HL-60/S4 treated with phorbol 12-myristate 13-acetate at 8.2 ng/mL for 4 days and 3 days (cell line): ENCODE results near the gene RNU1-3.
"Not testable (repeated sequence)": the region's sequence is repeated elsewhere in the genome, so short reads cannot be mapped to it uniquely, and the experiment has no call there.

Experiments
- in situ Hi-C: fragments of 300-500 bp; cut with MboI; formaldehyde crosslinking; loops from 2 replicates; pipeline ENCODE4 v1.15.0; 2022; ENCODE audit warnings: low sequenced_read_pairs

Gene RNU1-3

DNA sequence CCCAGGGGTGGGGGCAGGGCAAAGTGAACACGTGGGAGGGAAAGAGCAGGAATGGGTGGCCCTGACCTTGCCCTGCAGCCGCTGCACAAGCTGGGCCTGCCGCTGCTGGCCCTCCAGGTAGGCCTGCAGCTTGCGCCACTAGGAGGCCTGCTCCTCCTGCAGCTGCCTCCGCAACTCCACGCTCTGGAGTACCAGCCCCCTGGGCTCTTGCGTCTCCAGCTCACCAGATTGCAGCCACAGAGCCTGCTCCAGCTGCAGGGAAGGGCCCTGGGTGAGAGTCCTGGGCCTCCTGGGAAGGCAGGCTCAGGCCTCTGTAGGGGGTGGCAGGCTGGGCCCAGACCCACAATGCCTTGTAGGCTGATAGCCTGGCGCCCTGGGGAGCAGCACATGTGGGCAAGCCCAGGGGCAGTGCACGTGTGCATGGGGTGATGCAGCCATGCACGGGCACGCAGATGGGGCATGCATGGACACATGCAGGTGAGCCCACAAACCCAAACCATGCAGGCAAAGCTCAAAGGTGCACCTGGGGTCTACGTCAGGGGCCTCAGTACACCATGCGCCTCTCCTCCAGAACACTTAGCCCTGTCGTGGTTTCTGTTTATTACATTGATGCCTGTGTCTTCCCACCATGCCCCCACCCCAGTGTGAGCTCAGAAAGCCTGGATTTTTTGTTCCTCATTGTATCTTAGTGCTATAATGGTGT lies 9.6 kb downstream of the RNU1-3 start:
- in situ Hi-C loops: not testable (repeated sequence)

DNA sequence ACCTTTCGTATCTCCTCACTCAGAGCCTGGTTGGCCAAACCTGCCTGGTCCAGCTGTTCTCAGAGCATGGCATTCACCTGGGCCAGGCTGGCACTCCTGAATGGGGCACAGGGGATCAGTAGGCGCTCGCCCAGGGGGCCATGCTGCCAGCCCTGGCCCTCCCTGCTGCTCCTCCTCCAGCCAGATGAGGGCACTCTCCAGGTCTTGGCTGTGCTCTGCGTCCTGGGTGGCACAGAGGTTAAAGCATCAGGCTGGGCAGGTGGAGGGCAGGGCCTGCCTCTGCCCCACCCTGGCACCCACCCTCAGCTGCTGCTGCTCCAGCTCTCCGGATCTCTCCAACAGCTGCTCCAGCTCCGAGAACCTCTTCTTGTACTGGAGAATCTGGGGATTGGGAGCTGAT lies 10.2 kb downstream of the RNU1-3 start:
- in situ Hi-C loops: not testable (repeated sequence)

DNA sequence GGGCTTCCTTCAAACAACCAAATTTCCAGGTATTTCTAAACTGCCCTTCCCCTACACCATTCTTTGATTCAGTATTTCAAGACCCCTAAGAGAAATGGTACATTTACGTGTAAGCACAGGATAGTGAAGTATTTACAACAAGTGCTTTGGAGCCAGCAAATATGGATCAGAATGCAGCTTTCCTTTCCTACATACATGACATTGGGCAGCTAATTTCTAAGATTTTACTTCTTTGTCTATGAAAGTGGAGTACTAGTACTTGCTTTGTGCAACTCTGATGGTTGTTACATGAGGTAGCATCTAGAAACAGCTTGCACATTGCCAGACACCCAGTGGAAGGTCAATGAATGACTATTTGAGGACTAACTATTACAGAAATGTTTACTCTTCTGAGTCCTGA lies 15.2 kb downstream of the RNU1-3 start:
- in situ Hi-C loops: not testable (repeated sequence)

DNA sequence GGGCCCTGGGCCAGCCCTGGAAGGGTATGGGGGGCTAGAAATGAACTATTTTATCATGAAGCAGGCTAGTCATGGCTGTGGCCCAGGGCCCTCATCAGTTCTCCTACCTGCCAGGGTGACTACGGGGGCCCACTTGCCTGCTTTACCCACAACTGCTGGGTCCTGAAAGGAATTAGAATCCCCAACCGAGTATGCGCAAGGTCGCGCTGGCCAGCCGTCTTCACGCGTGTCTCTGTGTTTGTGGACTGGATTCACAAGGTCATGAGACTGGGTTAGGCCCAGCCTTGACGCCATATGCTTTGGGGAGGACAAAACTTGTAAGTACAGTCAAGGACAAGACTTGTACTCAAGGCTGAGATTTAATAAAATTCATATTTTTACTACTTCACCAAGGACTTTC lies 16.8 kb downstream of the RNU1-3 start:
- in situ Hi-C loops: not testable (repeated sequence)

DNA sequence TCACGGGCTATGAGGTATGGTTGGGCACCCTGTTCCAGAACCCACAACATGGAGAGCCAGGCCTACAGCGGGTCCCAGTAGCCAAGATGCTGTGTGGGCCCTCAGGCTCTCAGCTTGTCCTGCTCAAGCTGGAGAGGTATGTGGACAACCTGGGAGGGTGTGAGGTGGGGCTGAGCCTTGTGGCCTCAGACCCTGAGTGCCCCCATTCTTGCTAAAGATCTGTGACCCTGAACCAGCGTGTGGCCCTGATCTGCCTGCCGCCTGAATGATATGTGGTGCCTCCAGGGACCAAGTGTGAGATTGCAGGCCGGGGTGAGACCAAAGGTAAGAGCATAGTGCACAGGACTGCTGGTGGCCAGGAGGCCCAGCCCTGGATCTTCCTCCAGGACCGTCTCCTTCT lies 17.4 kb downstream of the RNU1-3 start:
- in situ Hi-C loops: not testable (repeated sequence)

DNA sequence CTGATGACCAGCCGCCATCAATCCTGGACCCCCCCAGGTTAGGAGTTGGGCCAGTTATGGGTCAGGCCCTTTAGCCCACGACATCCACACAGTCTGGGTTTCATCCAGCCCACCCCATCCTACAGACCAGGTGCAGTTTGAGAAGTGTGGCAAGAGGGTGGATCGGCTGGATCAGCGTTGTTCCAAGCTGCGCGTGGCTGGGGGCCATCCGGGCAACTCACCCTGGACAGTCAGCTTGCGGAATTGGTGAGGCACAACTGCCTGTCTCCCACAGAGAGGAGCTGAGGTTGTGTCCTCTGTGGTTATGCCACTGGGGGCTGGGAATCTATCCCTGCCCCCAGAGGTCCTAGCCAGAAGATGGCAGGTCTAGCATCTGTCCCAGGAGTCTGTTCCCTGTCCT lies 18.0 kb downstream of the RNU1-3 start:
- in situ Hi-C loops: not testable (repeated sequence)

DNA sequence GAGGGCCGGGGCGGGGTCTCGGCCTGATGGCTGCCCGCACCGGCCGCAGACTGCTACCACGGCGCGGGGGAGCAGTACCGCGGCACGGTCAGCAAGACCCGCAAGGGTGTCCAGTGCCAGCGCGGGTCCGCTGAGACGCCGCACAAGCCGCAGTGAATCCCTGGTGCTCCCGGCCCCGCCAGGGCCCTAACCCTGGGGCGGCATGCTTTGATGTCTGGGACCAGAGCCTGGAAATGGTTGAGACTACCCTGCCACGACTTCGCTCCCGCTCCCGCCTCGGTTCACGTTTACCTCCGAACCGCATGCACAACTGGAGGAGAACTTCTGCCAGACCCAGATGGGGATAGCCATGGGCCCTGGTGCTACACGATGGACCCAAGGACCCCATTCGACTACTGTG lies 18.5 kb downstream of the RNU1-3 start:
- in situ Hi-C loops: not testable (repeated sequence)

DNA sequence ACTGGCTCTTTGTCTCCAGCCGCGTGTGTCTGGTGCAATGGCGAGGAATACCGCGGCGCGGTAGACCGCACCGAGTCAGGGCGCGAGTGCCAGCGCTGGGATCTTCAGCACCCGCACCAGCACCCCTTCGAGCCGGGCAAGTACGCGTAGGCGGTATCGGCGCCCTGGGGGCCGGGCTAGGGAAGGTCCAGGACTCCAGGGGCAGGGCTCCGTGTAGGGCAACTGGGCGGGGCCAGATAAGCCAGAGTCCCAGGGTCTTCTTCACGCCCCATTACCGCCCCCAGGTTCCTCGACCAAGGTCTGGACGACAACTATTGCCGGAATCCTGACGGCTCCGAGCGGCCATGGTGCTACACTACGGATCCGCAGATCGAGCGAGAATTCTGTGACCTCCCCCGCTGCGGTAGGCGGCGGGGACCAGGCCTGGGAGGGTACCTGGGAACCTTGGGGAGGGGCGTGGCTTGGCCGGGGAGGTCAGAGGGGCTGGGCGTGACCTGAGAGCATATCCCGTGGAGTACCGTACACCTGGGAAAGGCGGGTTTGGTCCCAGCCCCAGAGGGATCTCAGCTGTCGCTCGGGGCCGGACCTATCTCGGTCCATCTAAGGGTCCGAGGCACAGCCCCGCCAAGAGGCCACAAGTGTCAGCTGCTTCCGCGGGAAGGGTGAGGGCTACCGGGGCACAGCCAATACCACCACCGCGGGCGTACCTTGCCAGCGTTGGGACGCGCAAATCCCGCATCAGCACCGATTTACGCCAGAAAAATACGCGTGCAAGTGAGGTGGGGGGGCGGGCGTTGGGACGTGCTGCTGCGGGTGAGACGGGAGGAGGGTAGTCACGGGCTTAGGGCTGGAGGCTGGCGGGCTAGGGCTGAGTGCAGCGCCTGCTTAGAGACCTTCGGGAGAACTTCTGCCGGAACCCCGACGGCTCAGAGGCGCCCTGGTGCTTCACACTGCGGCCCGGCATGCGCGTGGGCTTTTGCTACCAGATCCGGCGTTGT lies 19.3 kb downstream of the RNU1-3 start:
- in situ Hi-C loops: not testable (repeated sequence)

DNA sequence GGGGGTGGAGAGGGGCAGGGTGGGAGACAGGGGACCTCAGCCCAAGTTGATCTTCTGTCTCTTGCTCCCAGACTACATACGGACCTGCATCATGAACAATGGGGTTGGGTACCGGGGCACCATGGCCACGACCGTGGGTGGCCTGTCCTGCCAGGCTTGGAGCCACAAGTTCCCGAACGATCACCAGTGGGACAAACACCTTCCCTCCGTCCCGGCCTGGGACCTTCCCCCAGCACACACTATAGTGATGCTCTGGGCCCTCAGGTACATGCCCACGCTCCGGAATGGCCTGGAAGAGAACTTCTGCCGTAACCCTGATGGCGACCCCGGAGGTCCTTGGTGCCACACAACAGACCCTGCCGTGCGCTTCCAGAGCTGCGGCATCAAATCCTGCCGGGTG lies 20.0 kb downstream of the RNU1-3 start:
- in situ Hi-C loops: not testable (repeated sequence)

DNA sequence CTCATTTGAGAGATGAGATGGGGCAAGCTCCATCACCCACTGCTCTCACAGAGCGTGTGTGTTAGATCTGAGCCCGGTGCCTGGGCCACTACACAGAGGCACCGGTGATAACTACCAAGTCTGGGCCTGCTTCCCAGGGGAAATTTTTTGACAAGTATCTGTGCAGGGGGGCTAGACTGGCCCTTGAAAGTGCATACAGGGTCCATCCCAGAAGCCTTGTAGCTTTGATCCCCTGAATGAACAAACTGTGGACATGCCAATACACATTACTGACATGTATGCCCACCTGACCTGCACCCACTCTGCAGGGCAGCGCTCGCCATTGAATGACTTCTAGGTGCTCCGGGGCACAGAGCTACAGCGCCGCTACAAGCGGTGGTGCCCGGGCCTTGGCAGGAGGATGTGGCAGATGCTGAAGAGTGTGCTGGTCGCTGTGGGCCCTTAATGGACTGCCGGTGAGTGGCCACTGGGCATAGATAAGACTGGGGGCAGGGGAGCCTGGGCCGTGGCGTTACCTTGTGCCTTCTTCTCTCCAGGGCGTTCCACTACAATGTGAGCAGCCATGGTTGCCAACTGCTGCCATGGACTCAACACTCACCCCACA lies 20.6 kb downstream of the RNU1-3 start:
- in situ Hi-C loops: not testable (repeated sequence)

DNA sequence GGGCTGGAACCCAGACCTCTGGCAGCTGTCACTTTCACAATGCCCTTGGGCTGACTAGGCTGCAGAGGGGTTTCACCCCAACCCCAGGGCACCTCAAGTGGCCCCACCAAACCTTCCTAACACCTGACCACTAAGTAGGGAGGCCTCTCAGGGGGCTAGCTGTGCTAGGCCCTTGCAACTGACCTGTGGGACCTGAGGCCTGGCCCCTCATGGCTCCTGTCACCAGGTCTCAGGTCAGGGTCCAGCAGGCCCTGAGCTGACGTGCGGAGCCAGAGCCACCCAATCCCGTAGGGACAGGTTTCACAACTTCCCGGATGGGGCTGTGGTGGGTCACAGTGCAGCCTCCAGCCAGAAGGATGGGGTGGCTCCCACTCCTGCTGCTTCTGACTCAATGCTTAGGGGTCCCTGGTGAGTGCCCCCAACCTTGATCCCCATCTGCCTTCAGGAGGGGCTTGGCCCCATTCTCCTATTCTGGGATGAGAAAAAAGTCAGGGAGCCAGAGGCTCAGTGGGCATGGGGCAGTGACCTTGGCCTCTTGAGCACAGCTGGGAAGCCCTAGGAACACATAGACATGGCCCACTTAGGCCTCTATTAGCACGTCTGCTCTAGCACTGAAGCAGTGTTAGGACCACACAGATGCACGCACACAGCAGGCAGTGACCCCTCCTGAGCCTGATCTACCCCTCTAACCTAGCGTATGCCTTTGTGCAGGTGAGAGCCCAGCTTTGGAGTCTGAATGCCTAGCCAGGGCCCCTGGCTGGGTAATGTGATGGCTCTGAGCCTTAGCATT lies 21.3 kb downstream of the RNU1-3 start:
- in situ Hi-C loops: not testable (repeated sequence)

DNA sequence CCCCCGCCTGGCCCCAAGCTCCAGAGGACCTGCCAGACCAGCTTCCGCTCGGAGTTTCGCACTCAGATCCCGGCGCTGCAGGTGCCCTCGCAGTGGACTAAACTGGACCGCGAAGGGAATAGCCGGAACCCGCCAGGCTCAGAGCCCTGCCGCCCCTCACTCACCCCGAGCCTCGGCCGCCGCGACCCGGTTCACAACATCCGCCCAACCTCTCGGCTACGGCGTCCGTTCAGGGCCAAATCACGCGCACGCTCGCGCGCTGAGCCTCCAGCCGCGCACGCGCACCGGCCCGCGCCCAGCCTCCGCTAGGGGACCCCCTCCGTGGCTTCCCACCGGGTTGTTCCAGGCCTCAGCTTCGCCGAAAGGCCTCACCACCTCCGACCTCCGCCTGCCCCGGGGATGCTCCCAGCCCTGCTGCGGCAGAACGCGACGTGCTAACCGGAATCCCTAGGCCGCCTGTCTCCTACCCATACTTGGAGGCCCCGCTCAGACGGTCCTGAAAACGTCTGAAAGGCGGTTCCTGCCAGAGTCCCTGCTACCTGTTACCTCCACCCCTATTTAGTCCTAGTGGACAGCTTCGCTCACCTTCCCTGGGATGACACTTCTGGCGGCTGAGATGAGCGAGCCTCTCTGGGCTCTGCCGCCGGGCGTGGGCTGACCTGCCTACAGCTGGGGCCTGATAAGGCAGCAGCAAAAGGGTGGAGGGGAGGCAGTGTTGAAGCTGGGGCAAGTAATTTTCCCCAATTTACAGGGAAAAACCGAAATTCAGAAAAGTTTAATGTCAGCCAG lies 22.1 kb downstream of the RNU1-3 start:
- in situ Hi-C loops: not testable (repeated sequence)

DNA sequence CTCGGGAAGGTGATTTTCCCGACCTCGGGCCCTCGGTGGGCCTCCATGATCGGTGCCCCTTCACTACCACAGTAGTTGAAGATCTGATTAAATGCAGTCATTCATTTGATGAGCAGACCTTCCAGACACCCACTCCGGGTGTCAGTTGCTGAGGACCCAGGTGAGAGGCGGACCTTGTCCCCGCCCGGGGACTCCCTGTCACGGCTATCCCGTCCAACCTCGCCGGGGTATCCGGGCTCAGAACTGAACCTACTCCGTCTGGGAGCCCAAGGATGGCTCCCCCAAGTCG lies 22.6 kb downstream of the RNU1-3 start:
- in situ Hi-C loops: no loop called here

DNA sequence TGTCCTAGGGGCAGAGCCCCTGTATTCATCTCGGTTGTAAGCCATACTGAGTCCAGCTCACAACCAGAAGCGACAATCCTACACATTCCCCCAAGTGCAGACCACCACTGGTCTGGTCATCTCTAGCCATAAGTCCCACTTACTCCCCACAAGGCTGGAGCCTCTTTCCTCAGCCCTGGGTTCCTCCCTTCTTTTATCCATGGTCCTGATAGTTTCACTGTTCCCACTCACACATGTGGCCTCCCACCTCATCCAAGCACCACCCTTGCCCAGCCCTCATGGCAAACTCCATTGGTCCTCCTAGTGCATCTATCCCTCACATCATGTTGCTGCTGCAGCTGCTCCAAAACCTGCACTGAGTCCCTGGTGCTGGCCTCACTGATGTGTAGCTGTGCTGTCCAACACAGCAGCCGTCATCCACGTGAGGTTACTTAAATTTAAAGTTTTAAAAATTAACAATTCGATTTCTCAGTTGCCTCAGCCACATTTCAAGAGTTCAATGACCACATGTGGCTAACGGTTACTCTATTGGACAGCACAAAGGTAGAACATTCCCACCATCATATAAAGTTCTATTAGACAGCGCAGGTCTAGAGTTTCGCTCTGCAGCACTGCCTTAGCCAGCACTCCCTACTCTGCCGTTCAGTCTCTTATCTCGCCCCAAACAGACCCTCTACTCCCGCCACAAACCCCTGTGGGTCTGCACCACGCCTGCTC lies 23.1 kb downstream of the RNU1-3 start:
- in situ Hi-C loops: not testable (repeated sequence)

DNA sequence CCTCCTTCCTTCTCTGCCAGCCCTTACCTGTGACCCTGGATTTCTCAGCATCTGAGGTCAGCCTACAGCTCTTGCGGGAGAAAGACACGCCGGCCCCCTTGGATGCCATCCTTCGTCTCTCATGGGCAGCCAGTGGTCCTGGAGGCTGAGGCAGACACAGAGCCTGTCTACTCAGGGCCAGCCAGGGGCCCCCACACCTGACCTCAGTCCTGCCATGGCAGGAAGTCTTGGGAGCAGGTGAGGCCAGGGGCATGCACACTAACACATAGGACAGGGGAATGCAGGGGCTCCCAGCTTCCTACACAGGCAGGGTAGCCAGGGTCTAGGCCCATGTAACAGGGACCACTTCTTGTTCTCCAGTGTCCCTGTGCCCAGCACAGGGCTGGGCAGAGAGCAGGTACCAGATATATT lies 23.7 kb downstream of the RNU1-3 start:
- in situ Hi-C loops: not testable (repeated sequence)

DNA sequence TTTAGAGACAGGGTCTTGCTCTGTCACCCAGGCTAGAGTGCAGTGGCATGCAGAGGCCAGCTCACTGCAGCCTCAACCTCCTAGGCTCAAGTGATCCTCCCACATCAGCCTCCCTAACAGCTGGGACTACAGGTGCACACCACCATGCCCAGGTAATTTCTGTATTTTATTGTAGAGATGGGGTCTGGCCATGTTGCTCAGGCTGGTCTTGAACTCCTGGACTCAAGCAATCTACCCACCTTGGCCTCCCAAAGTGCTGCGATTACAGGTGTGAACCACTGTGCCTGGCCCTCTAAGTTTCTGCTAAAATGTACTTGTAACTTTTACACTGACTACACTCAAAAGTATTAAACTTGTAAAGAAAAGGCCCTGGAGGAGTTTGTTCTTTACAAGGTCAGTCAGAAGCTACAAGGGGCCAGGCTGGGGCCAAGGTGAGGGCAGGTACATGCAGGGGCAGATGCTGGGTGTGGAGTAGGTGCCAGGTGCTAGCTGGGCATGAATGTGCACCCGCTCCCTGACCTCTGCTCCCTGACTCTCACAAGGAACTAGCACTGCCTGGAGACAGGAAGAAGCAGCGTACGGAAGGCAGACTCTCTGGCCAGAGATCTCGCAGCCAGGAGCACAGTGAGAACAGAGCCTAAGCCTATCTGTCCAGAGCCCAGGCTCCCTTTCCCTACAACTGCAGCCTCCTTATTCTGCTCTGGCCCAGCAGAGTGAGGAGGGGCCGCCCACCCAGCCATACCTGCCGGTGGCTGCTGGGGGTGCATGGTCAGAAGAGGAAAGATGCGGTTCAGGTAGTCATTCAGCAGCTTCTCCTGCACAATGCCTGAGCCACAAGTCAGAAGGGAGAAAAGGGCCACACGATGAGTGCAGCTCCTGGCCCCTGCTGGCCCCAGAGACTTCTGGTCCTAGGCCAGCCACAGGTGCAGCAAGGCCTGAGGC lies 24.5 kb downstream of the RNU1-3 start:
- in situ Hi-C loops: not testable (repeated sequence)

DNA sequence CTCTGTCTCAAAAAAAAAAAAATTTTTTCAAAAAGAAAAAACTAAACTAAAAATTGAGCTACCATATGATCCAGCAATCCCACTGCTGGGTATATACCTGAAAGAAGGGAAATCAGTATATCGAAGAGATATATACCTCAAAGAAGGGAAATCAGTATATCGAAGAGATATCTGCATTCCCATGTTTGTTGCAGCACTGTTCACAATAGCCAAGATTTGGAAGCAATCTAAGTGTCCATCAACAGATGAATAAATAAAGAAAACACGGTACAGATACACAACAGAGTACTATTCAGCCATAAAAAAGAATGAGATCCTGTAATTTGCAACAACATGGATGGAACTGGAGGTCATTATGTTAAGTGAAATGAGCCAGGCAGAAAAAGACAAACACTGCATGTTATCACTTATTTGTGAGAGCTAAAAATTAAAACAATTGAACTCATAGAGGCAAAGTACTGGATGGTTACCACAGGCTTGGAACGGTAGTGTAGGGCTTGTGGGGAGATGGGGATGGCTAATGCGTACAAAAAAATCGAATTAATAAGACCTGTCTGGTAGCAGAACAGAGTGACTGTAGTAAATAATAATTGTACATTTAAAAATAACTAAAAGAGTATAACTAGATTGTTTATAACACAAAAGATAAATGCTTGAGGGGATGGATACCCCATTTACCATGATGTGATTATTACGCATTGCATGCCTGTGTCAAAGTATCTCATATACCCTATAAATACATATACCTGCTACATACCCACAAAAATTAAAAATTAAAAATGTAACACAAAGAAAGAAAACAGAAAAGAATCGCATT lies 25.4 kb downstream of the RNU1-3 start:
- in situ Hi-C loops: not testable (repeated sequence)
